K562 (cell line): ENCODE data around the gene CD300C. TPM values are rescaled to one million over a fixed set of nuclear protein-coding genes. Genes with fewer than 3 reads are reported as not detected.

Experiments
- BCL6 ChIP-seq: fragments of 250-450 bp; sonication (Bioruptor Pico); IDR thresholded peaks from 2 replicates; pipeline ENCODE4 v1.4.0; 2020
- BRCA1 ChIP-seq, 2 experiments: fragments of 450-650 bp in 1 of 2; sonication (generic) in 1 of 2; formaldehyde crosslinking in 1 of 2; IDR thresholded peaks; 2 replicates each; pipeline versions ENCODE4 v1.5.0 to v1.6.1; 2017 to 2020; ENCODE audit warnings: mild to moderate bottlenecking in 1 of 2, missing genetic modification reagents in 1 of 2
- DACH1 ChIP-seq: fragments of 450-650 bp; IDR thresholded peaks from 2 replicates; pipeline ENCODE4 v1.6.1; 2018; ENCODE audit not compliant: partially characterized antibody
- ESRRA ChIP-seq: fragments of 450-650 bp; IDR thresholded peaks from 2 replicates; pipeline ENCODE4 v1.6.1; 2014; ENCODE audit warnings: low read depth, mild to moderate bottlenecking, moderate library complexity, borderline replicate concordance
- GABPA ChIP-seq: fragments of 200-800 bp; sonication (Bioruptor generic); conservative IDR thresholded peaks from 2 replicates; pipeline ENCODE4 v1.6.1; 2016; ENCODE audit warnings: low read depth, missing genetic modification characterization, missing compliant biosample characterization
- MCM2 ChIP-seq: fragments of 450-650 bp; IDR thresholded peaks from 2 replicates; pipeline ENCODE4 v1.6.1; 2017; ENCODE audit warnings: low read depth, mild to moderate bottlenecking
- MTA1 ChIP-seq: fragments of 450-650 bp; IDR thresholded peaks from 2 replicates; pipeline ENCODE4 v1.6.1; 2017; ENCODE audit warnings: borderline replicate concordance
- NR3C1 ChIP-seq: sonication (generic); formaldehyde crosslinking; IDR thresholded peaks from 2 replicates; pipeline ENCODE4 v1.8.1; 2022; ENCODE audit warnings: missing genetic modification reagents
- RUNX1 ChIP-seq: sonication (generic); IDR thresholded peaks from 2 replicates; pipeline ENCODE4 v1.6.1; 2016; ENCODE audit warnings: antibody characterized with exemption, low read depth
- SP1 ChIP-seq: sonication (generic); formaldehyde crosslinking; IDR thresholded peaks from 2 replicates; pipeline ENCODE4 v1.8.1; 2022; ENCODE audit warnings: mild to moderate bottlenecking, missing genetic modification reagents
- ZNF584 ChIP-seq: fragments of 200-800 bp; sonication (Bioruptor generic); IDR thresholded peaks from 2 replicates; pipeline ENCODE4 v1.6.1; 2016; ENCODE audit warnings: low read depth, mild to moderate bottlenecking, missing genetic modification characterization, missing compliant biosample characterization
- ZNF75A ChIP-seq: fragments of 450-650 bp; formaldehyde crosslinking; IDR thresholded peaks from 2 replicates; pipeline ENCODE4 v1.4.0; 2020; ENCODE audit warnings: mild to moderate bottlenecking
- polyA plus RNA-seq, 8 experiments: library from polyadenylated mRNA; depleted of rRNA in 4 of 8; stranded (reverse) in 5 of 8; unstranded in 3 of 8; fragments of >200 nt; fragmentation: Nextera tagmentation in 2 of 8; fragmentation: Illumina TruSeq in 1 of 8; extraction: Ambion mirVana in 2 of 8; extraction: Trizol in 1 of 8; gene quantifications; 2 replicates each; pipeline versions ENCODE4 v1.2.1 to v1.2.3, GENCODE V29; 2011 to 2014; ENCODE audit warnings: inconsistent platforms in 1 of 8, missing spikeins in 1 of 8
- total RNA-seq, 7 experiments: library from RNA; depleted of rRNA in 6 of 7; stranded (reverse); fragments of >200 nt in 6 of 7; fragmentation: Illumina TruSeq in 2 of 7; extraction: Trizol in 2 of 7; gene quantifications; 2 replicates each; pipeline versions ENCODE4 v1.2.1 to v1.2.3, GENCODE V29; 2011 to 2021; ENCODE audit warnings: low replicate concordance in 1 of 7
- TF ChIP-seq, protein P1 (sequence below), 2 experiments: fragments of 450-650 bp in 1 of 2; sonication (generic) in 1 of 2; formaldehyde crosslinking in 1 of 2; IDR thresholded peaks in 1 of 2; conservative IDR thresholded peaks in 1 of 2; 2 replicates each; pipeline versions ENCODE4 v1.6.1 to v1.8.1; 2016 to 2023; ENCODE audit warnings: mild to moderate bottlenecking in 2 of 2, moderate library complexity in 2 of 2, inconsistent platforms in 1 of 2, missing genetic modification reagents in 1 of 2
- TF ChIP-seq, protein P2 (sequence below): sonication (generic); formaldehyde crosslinking; IDR thresholded peaks from 2 replicates; pipeline ENCODE4 v1.8.1; 2023; ENCODE audit warnings: missing genetic modification reagents, mild to moderate bottlenecking, borderline replicate concordance
- TF ChIP-seq, protein P3 (sequence below): fragments of 450-650 bp; formaldehyde crosslinking; conservative IDR thresholded peaks from 2 replicates; pipeline ENCODE4 v1.4.0; 2022; ENCODE audit warnings: mild to moderate bottlenecking, missing genetic modification characterization
- TF ChIP-seq, protein P4 (sequence below), 2 experiments: fragments of 450-650 bp; conservative IDR thresholded peaks; 2 replicates each; pipeline ENCODE4 v1.6.1; 2017; ENCODE audit warnings: mild to moderate bottlenecking in 2 of 2, moderate library complexity in 2 of 2
- TF ChIP-seq, protein P5 (sequence below): sonication (generic); formaldehyde crosslinking; IDR thresholded peaks from 2 replicates; pipeline ENCODE4 v1.8.1; 2022; ENCODE audit warnings: missing genetic modification reagents

CD300C gene
- total and polyA plus RNA-seq, 9 of the 15 experiments (the other 6 are each of a cell fraction or from before 2014, with no cell fraction given) = 0.04 to 0.16 (median 0.07) TPM; not detected in 6

DNA sequence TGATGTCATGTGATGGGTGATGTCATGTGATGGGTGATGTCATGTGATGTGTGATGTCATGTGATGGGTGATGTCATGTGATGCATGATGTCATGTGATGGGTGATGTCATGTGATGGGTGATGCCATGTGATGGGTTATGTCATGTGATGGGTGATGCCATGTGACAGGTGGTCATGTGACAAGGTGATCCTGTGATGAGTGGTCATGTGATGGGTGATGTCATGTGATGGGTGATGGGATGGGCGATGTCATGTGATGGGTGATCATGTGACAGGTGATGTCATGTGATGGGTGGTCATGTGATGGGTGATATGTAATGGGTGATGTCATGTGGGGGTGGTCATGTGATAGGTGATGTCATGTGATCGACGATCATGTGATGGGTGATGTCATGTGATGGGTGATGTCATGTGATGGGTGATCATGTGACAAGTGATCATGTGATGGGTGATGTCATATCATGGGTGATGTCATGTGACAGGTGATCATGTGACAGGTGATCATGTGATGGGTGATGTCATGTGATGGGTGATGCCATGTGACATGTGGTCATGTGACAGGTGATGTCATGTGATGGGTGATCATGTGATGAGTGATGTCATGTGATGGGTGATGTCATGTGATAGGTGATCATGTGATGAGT lies 31.8 kb downstream of the CD300C start (continued):
- TF ChIP-seq ZNF584 (CRISPR knock-in tag) (0 out of 2 replicates have a peak, but pooled peaks have one; percentile 25), ESRRA (peak; percentile 13; the same call in 1 of the 2 replicates), MTA1 (0 out of 2 replicates have a peak, but pooled peaks have one; percentile 47), NR3C1 (CRISPR knock-in tag) (no peak), RUNX1 (no peak), MCM2 (no peak), SP1 (CRISPR knock-in tag) (peak; percentile 78), BRCA1 (IDR thresholded peaks at IDR 0.05) (no peak), BRCA1 (CRISPR knock-in tag; IDR thresholded peaks at IDR 0.05) (no peak), ZNF75A (no peak), DACH1 (no peak), BCL6 (no peak), GABPA (tag) (0 out of 2 replicates have a peak, but pooled peaks have one; percentile 40)
- TF ChIP-seq, protein P1, sequence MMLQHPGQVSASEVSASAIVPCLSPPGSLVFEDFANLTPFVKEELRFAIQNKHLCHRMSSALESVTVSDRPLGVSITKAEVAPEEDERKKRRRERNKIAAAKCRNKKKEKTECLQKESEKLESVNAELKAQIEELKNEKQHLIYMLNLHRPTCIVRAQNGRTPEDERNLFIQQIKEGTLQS (IDR thresholded peaks at IDR 0.05) = peak; percentile 92
- TF ChIP-seq, protein P1 (CRISPR knock-in tag; conservative IDR thresholded peaks at IDR 0.05) = peak; percentile 95
- TF ChIP-seq, protein P2, sequence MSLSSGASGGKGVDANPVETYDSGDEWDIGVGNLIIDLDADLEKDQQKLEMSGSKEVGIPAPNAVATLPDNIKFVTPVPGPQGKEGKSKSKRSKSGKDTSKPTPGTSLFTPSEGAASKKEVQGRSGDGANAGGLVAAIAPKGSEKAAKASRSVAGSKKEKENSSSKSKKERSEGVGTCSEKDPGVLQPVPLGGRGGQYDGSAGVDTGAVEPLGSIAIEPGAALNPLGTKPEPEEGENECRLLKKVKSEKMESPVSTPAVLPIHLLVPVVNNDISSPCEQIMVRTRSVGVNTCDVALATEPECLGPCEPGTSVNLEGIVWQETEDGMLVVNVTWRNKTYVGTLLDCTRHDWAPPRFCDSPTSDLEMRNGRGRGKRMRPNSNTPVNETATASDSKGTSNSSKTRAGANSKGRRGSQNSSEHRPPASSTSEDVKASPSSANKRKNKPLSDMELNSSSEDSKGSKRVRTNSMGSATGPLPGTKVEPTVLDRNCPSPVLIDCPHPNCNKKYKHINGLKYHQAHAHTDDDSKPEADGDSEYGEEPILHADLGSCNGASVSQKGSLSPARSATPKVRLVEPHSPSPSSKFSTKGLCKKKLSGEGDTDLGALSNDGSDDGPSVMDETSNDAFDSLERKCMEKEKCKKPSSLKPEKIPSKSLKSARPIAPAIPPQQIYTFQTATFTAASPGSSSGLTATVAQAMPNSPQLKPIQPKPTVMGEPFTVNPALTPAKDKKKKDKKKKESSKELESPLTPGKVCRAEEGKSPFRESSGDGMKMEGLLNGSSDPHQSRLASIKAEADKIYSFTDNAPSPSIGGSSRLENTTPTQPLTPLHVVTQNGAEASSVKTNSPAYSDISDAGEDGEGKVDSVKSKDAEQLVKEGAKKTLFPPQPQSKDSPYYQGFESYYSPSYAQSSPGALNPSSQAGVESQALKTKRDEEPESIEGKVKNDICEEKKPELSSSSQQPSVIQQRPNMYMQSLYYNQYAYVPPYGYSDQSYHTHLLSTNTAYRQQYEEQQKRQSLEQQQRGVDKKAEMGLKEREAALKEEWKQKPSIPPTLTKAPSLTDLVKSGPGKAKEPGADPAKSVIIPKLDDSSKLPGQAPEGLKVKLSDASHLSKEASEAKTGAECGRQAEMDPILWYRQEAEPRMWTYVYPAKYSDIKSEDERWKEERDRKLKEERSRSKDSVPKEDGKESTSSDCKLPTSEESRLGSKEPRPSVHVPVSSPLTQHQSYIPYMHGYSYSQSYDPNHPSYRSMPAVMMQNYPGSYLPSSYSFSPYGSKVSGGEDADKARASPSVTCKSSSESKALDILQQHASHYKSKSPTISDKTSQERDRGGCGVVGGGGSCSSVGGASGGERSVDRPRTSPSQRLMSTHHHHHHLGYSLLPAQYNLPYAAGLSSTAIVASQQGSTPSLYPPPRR (CRISPR knock-in tag) = no peak
- TF ChIP-seq, protein P3, sequence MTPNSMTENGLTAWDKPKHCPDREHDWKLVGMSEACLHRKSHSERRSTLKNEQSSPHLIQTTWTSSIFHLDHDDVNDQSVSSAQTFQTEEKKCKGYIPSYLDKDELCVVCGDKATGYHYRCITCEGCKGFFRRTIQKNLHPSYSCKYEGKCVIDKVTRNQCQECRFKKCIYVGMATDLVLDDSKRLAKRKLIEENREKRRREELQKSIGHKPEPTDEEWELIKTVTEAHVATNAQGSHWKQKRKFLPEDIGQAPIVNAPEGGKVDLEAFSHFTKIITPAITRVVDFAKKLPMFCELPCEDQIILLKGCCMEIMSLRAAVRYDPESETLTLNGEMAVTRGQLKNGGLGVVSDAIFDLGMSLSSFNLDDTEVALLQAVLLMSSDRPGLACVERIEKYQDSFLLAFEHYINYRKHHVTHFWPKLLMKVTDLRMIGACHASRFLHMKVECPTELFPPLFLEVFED = no peak
- TF ChIP-seq, protein P4, sequence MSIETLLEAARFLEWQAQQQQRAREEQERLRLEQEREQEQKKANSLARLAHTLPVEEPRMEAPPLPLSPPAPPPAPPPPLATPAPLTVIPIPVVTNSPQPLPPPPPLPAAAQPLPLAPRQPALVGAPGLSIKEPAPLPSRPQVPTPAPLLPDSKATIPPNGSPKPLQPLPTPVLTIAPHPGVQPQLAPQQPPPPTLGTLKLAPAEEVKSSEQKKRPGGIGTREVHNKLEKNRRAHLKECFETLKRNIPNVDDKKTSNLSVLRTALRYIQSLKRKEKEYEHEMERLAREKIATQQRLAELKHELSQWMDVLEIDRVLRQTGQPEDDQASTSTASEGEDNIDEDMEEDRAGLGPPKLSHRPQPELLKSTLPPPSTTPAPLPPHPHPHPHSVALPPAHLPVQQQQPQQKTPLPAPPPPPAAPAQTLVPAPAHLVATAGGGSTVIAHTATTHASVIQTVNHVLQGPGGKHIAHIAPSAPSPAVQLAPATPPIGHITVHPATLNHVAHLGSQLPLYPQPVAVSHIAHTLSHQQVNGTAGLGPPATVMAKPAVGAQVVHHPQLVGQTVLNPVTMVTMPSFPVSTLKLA (conservative IDR thresholded peaks at IDR 0.05) = no peak
- TF ChIP-seq, protein P5, sequence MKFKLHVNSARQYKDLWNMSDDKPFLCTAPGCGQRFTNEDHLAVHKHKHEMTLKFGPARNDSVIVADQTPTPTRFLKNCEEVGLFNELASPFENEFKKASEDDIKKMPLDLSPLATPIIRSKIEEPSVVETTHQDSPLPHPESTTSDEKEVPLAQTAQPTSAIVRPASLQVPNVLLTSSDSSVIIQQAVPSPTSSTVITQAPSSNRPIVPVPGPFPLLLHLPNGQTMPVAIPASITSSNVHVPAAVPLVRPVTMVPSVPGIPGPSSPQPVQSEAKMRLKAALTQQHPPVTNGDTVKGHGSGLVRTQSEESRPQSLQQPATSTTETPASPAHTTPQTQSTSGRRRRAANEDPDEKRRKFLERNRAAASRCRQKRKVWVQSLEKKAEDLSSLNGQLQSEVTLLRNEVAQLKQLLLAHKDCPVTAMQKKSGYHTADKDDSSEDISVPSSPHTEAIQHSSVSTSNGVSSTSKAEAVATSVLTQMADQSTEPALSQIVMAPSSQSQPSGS (CRISPR knock-in tag) = peak; percentile 99
